ENCODE measurements around the gene WWOX. TPM values are rescaled to one million over a fixed set of nuclear protein-coding genes. Genes with fewer than 3 reads are reported as not detected.
A peak's percentile ranks its signal among the peaks of the same experiment; 100 is the strongest.

The WWOX gene
- total and polyA plus RNA-seq, 2 of the 13 experiments (the other 11 are each of a cell fraction or from before 2014, with no cell fraction given) = 9.1 to 37.4 TPM

GRCh38 chr16:78252757-78253156 lies 153.3 kb downstream of the WWOX start (continued):
- TF ChIP-seq EP300 (IDR thresholded peaks at IDR 0.05; ENCODE audit: low read depth in 2 of 2, low read length in 2 of 2) = peak; percentile 87 to 96
- no peak for TF ChIP-seq EP300 (CRISPR knock-in tag; IDR thresholded peaks at IDR 0.05; ENCODE audit: borderline replicate concordance)
- no peak for TF ChIP-seq ZNF710 (CRISPR knock-in tag; IDR thresholded peaks at IDR 0.05; ENCODE audit: borderline replicate concordance)
- TF ChIP-seq HOXA9 (CRISPR knock-in tag; IDR thresholded peaks at IDR 0.05; ENCODE audit: borderline replicate concordance) = no peak
- no peak for TF ChIP-seq ZNF652 (CRISPR knock-in tag; IDR thresholded peaks at IDR 0.05; ENCODE audit: borderline replicate concordance, low read depth)
- TF ChIP-seq AGO1 (IDR thresholded peaks at IDR 0.05; ENCODE audit: low read depth, low read length, poor library complexity, severe bottlenecking) = no peak
- TF ChIP-seq JUN (CRISPR knock-in tag; IDR thresholded peaks at IDR 0.05) = no peak
- TF ChIP-seq KDM2A (CRISPR knock-in tag; IDR thresholded peaks at IDR 0.05; ENCODE audit: borderline replicate concordance, low read depth) = no peak
- TF ChIP-seq SCMH1 (CRISPR knock-in tag; IDR thresholded peaks at IDR 0.05; ENCODE audit: borderline replicate concordance) = no peak
- TF ChIP-seq ZBTB7A (CRISPR knock-in tag; IDR thresholded peaks at IDR 0.05) = no peak
- 0 out of 2 replicates have a peak, but pooled peaks have one; percentile 57 for TF ChIP-seq ZNF800 (CRISPR knock-in tag; IDR thresholded peaks at IDR 0.05)
- TF ChIP-seq ZNF230 (CRISPR knock-in tag; IDR thresholded peaks at IDR 0.05) = no peak
- TF ChIP-seq KAT7 (CRISPR knock-in tag; IDR thresholded peaks at IDR 0.05; ENCODE audit: borderline replicate concordance) = no peak
- no peak for TF ChIP-seq MTERF4 (CRISPR knock-in tag; IDR thresholded peaks at IDR 0.05)
- no peak for TF ChIP-seq IKZF1 (IDR thresholded peaks at IDR 0.05)
- no peak for TF ChIP-seq PRDM10 (CRISPR knock-in tag; IDR thresholded peaks at IDR 0.05; ENCODE audit: low read depth)
- TF ChIP-seq HNRNPH1 (optimal IDR thresholded peaks at IDR 0.05; ENCODE audit: low read depth, low read length) = no peak
- TF ChIP-seq MEIS1 (CRISPR knock-in tag; IDR thresholded peaks at IDR 0.05; ENCODE audit: borderline replicate concordance) = no peak
- TF ChIP-seq SKIL (CRISPR knock-in tag; IDR thresholded peaks at IDR 0.05; ENCODE audit: borderline replicate concordance) = 0 out of 2 replicates have a peak, but pooled peaks have one; percentile 19
- TF ChIP-seq CEBPG (CRISPR knock-in tag; IDR thresholded peaks at IDR 0.05) = peak; percentile 94
